ENCODE measurements around the gene EEF1B2.

DNA sequence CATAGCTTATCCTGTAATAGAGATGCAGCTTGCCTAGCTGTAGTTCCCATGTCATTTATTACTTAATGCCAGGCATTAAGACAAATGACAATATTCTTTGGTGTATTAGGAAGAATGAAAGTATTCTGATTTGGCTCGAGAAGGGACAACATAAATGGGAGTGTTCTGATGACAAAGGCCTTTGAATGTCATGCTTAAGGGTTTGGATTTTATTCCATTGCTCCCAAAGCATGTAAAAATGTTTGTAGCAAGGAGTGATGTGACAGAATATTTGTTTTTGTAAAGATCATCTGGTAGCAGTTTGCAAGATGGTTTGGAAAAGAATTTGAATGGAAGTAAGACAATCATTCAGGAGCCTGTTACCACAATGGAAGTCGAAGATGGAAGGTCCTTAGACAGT, 30.4 kb downstream of the EEF1B2 start:
- TF ChIP-seq, protein P1, sequence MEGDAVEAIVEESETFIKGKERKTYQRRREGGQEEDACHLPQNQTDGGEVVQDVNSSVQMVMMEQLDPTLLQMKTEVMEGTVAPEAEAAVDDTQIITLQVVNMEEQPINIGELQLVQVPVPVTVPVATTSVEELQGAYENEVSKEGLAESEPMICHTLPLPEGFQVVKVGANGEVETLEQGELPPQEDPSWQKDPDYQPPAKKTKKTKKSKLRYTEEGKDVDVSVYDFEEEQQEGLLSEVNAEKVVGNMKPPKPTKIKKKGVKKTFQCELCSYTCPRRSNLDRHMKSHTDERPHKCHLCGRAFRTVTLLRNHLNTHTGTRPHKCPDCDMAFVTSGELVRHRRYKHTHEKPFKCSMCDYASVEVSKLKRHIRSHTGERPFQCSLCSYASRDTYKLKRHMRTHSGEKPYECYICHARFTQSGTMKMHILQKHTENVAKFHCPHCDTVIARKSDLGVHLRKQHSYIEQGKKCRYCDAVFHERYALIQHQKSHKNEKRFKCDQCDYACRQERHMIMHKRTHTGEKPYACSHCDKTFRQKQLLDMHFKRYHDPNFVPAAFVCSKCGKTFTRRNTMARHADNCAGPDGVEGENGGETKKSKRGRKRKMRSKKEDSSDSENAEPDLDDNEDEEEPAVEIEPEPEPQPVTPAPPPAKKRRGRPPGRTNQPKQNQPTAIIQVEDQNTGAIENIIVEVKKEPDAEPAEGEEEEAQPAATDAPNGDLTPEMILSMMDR (conservative IDR thresholded peaks at IDR 0.05; ENCODE audit: low read length) = no peak
- TF ChIP-seq EZH2phosphoT487 (IDR thresholded peaks at IDR 0.05; ENCODE audit: borderline replicate concordance) = no peak

Measured in Loucy (cell line).